ENCODE results near the gene DUT.

DNA sequence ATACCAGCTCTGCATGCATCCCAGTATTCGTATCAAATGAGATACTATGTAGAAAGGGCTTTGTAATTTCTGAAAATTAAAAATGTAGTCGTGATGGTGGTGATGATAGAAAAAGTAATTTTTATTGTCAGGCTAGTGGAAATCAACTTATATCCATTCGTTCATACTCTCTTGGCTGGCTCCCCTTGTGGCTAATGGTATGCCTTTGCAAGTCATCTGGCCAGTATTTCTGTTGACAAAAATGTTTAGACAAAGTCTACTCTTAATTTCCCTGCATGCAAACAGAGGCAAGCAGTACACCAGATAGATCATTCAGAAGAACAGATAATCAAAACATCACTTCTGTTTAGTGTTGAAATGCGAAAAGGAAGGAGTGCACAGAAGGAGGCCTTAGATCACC lies 49.6 kb upstream of the DUT start:
- TF ChIP-seq CTCF (IDR thresholded peaks at IDR 0.05) = no peak
- no peak for TF ChIP-seq POLR2A (IDR thresholded peaks at IDR 0.05)
